Measurements from ENCODE around the gene RASAL3. TPM values are rescaled to one million over a fixed set of nuclear protein-coding genes. Genes with fewer than 3 reads are reported as not detected.

RASAL3 gene
- total RNA-seq, 1 experiment from 2014 or later = 0.57 TPM

DNA sequence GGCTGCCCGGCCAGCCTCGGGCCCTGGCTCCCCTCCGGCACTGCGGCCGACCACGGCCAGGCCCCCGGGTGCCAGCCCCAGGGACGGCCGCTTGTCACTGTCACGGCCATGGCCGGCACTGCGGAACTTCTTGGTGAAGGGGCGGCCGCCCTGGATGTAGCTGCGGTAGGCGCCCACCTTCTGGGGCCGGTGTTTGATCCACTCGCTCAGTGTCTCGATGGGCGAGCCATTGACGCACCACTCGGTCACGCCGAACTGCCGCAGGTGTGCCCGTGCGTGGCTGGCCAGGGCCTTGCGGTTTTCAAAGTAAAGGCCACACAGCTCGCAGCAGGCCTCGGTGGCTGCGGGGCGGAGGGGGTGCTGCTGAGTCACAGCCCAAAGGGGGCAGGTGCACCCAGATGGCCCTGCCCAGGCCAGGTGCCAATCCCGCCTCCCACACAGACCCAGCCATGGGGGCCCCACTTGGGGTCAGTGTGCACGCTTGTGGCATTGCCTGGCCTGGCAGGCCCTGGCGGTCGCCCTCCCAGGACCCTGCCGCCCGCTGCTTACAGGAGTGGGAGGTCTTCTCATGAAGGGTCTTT lies 39.6 kb downstream of the RASAL3 start (continued):
- TF ChIP-seq YY1 (IDR thresholded peaks at IDR 0.05; ENCODE audit: extremely low read depth, insufficient replicate concordance, low read depth, low read length) (no peak), EZH2phosphoT487 (IDR thresholded peaks at IDR 0.05; ENCODE audit: borderline replicate concordance) (no peak)

DNA sequence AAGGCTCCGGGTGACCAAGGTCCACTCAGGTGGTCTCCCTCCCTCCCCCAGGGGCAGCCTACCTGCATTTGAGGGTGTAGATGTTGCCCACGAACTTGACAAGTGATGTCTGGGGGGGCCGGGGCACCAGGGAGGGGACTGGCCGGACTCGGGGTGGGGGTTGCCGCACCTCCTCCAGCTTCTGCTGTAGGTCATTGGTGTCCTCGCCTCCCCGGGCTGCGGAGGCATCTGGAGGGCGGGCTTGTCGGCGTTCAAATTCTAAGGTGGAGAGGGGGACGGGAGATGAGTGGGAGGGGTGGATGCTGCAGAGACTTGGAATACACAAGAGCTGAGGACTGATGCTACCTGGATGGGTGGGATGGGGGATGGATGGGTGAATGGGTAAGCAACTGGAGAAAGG lies 40.2 kb downstream of the RASAL3 start:
- Histone ChIP-seq H3K4me3 (replicated peaks in 1 of 2; ENCODE audit: low read depth in 1 of 2, low read length in 2 of 2) (no peak overlapping the region), H4K20me1 (ENCODE audit: insufficient read depth) (no peaks in the 10 kb centered on the region), H3K27me3 (ENCODE audit: insufficient read depth, low read length) (no peaks in the 10 kb centered on the region), H2AFZ (ENCODE audit: low read depth, low read length, poor library complexity, severe bottlenecking) (no peak overlapping the region), H3K9me3 (ENCODE audit: control insufficient read depth in 1 of 2, insufficient read depth in 1 of 2, low read depth in 1 of 2, low read length in 2 of 2) (no peaks in the 10 kb centered on the region), H3K4me1 (ENCODE audit: control insufficient read depth in 1 of 2, insufficient read depth in 2 of 2, low read length in 2 of 2) (peaks cover 4 to 6% of the 10 kb centered on the region in 2 experiments; a peak in 3 of 4 replicates), H3K27ac (ENCODE audit: low read depth, low read length) (no peak overlapping the region), H3K4me2 (ENCODE audit: low read length) (no peak overlapping the region), H3K9ac (ENCODE audit: low read length) (no peak overlapping the region), H3K79me2 (ENCODE audit: insufficient read depth, low read length) (peaks cover 23% of the 10 kb centered on the region), H3K9me2 (ENCODE audit: insufficient read depth) (no peaks in the 10 kb centered on the region), H3K36me3 (ENCODE audit: control insufficient read depth in 1 of 2, insufficient read depth in 2 of 2, low read length in 2 of 2) (peaks cover 16 to 50% of the 10 kb centered on the region in 2 experiments; a peak in 3 of 4 replicates)
- RAD21 ChIA-PET (ENCODE audit: low non-redundant PET in 1 of 2, low total read pairs in 2 of 2, uncharacterized antibody in 2 of 2, unreplicated experiment in 2 of 2) = no interaction called here
- BruUV-seq (replicated peaks) = no TSS peak
- CTCF ChIA-PET = no interaction called here
- intact Hi-C loops (cut with micrococcal nuclease) = no loop called here
- DNase-seq (ENCODE audit: low read depth, low spot score) = no peak
- no peak for TF ChIP-seq RAD21 (IDR thresholded peaks at IDR 0.05; ENCODE audit: low read depth)
- TF ChIP-seq POLR2A (IDR thresholded peaks at IDR 0.05; ENCODE audit: borderline replicate concordance, extremely low read depth, insufficient read depth, insufficient read length) = no peak
- no peak for TF ChIP-seq EGR1 (IDR thresholded peaks at IDR 0.05; ENCODE audit: low read depth)
- no peak for TF ChIP-seq ZNF274 (IDR thresholded peaks at IDR 0.05; ENCODE audit: low read depth, low read length)
- TF ChIP-seq ZFX (IDR thresholded peaks at IDR 0.05) = no peak
- no peak for TF ChIP-seq TCF7L2 (IDR thresholded peaks at IDR 0.05; ENCODE audit: borderline replicate concordance, extremely low read depth, insufficient read depth, insufficient read length)
- no peak for TF ChIP-seq EZH2 (IDR thresholded peaks at IDR 0.05)
- POLR2A ChIA-PET = no interaction called here
- no peak for ATAC-seq

DNA sequence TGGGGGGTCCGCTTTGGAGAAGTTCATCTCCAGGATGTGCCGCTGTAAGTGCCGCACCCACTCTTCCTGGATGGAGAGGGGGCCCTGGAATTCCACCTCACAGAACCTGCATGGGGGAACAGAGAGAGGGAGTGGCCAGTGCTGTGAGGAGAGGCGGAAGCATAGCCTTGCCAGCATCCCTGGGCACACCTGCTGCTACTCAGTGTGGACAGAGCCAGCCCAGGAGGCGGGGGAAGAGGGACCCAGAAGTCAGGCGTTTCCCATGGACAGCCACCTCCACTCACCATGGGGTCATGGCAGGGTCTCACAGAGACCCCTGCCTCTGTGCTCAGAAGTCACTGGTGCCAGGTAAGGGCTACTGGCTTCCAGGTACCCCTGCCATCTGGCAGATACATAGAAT lies 41.2 kb downstream of the RASAL3 start:
- Histone ChIP-seq H3K9ac (ENCODE audit: low read length) (no peak overlapping the region), H3K4me1 (ENCODE audit: control insufficient read depth in 1 of 2, insufficient read depth in 2 of 2, low read length in 2 of 2) (peaks cover 4 to 6% of the 10 kb centered on the region in 2 experiments; a peak in 3 of 4 replicates), H3K9me2 (ENCODE audit: insufficient read depth) (no peaks in the 10 kb centered on the region), H3K9me3 (ENCODE audit: control insufficient read depth in 1 of 2, insufficient read depth in 1 of 2, low read depth in 1 of 2, low read length in 2 of 2) (no peaks in the 10 kb centered on the region), H3K79me2 (ENCODE audit: insufficient read depth, low read length) (peaks cover 19% of the 10 kb centered on the region), H3K27me3 (ENCODE audit: insufficient read depth, low read length) (no peaks in the 10 kb centered on the region), H2AFZ (ENCODE audit: low read depth, low read length, poor library complexity, severe bottlenecking) (no peak overlapping the region), H3K4me3 (replicated peaks in 1 of 2; ENCODE audit: low read depth in 1 of 2, low read length in 2 of 2) (no peak overlapping the region), H4K20me1 (ENCODE audit: insufficient read depth) (no peaks in the 10 kb centered on the region), H3K4me2 (ENCODE audit: low read length) (no peak overlapping the region), H3K27ac (ENCODE audit: low read depth, low read length) (no peak overlapping the region), H3K36me3 (ENCODE audit: control insufficient read depth in 1 of 2, insufficient read depth in 2 of 2, low read length in 2 of 2) (peaks cover 16 to 46% of the 10 kb centered on the region in 2 experiments; a peak in 3 of 4 replicates)
- no peak for DNase-seq (ENCODE audit: low read depth, low spot score)
- no TSS peak for BruUV-seq (replicated peaks)
- RAD21 ChIA-PET (ENCODE audit: low non-redundant PET in 1 of 2, low total read pairs in 2 of 2, uncharacterized antibody in 2 of 2, unreplicated experiment in 2 of 2) = no interaction called here
- no peak for ATAC-seq
- CTCF ChIA-PET = no interaction called here
- intact Hi-C loops (cut with micrococcal nuclease) = no loop called here
- POLR2A ChIA-PET = no interaction called here
- TF ChIP-seq EZH2phosphoT487 (IDR thresholded peaks at IDR 0.05; ENCODE audit: borderline replicate concordance) = no peak
- no peak for TF ChIP-seq EGR1 (IDR thresholded peaks at IDR 0.05; ENCODE audit: low read depth)
- TF ChIP-seq RAD21 (IDR thresholded peaks at IDR 0.05; ENCODE audit: low read depth) = no peak
- TF ChIP-seq, protein P1, sequence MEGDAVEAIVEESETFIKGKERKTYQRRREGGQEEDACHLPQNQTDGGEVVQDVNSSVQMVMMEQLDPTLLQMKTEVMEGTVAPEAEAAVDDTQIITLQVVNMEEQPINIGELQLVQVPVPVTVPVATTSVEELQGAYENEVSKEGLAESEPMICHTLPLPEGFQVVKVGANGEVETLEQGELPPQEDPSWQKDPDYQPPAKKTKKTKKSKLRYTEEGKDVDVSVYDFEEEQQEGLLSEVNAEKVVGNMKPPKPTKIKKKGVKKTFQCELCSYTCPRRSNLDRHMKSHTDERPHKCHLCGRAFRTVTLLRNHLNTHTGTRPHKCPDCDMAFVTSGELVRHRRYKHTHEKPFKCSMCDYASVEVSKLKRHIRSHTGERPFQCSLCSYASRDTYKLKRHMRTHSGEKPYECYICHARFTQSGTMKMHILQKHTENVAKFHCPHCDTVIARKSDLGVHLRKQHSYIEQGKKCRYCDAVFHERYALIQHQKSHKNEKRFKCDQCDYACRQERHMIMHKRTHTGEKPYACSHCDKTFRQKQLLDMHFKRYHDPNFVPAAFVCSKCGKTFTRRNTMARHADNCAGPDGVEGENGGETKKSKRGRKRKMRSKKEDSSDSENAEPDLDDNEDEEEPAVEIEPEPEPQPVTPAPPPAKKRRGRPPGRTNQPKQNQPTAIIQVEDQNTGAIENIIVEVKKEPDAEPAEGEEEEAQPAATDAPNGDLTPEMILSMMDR (IDR thresholded peaks at IDR 0.05 in 2 of 3, conservative IDR thresholded peaks at IDR 0.05 in 1 of 3; ENCODE audit: borderline replicate concordance in 1 of 3, insufficient read depth in 1 of 3, low read depth in 2 of 3, low read length in 2 of 3) = no peak
- no peak for TF ChIP-seq ELF1 (IDR thresholded peaks at IDR 0.05; ENCODE audit: borderline replicate concordance, low read depth)
- TF ChIP-seq YY1 (IDR thresholded peaks at IDR 0.05; ENCODE audit: extremely low read depth, insufficient replicate concordance, low read depth, low read length) = no peak
- no peak for TF ChIP-seq ZNF274 (IDR thresholded peaks at IDR 0.05; ENCODE audit: low read depth, low read length)
- no peak for TF ChIP-seq CBX3 (IDR thresholded peaks at IDR 0.05; ENCODE audit: low read depth)
- no peak for TF ChIP-seq POLR2A (IDR thresholded peaks at IDR 0.05; ENCODE audit: borderline replicate concordance, extremely low read depth, insufficient read depth, insufficient read length)
- TF ChIP-seq, protein P2, sequence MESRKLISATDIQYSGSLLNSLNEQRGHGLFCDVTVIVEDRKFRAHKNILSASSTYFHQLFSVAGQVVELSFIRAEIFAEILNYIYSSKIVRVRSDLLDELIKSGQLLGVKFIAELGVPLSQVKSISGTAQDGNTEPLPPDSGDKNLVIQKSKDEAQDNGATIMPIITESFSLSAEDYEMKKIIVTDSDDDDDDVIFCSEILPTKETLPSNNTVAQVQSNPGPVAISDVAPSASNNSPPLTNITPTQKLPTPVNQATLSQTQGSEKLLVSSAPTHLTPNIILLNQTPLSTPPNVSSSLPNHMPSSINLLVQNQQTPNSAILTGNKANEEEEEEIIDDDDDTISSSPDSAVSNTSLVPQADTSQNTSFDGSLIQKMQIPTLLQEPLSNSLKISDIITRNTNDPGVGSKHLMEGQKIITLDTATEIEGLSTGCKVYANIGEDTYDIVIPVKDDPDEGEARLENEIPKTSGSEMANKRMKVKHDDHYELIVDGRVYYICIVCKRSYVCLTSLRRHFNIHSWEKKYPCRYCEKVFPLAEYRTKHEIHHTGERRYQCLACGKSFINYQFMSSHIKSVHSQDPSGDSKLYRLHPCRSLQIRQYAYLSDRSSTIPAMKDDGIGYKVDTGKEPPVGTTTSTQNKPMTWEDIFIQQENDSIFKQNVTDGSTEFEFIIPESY (IDR thresholded peaks at IDR 0.05; ENCODE audit: extremely low read depth, insufficient replicate concordance, low read length) = no peak
